K562 (cell line): ENCODE measurements around the gene DCAF5. TPM values are rescaled to one million over a fixed set of nuclear protein-coding genes. Genes with fewer than 3 reads are reported as not detected.

ENCODE experiments used
- ATAC-seq: fragments of 200-7000 bp; cut with Tn5 transposase; 3 replicates; pipeline ENCODE4 v1.9.1; 2020; ENCODE audit warnings: moderate library complexity
- BruUV-seq: library from RNA; stranded (reverse); fragments of 400-500 nt; replicated peaks from 2 replicates; lab custom pipeline; 2021; lab: Mats Ljungman, UMichigan
- CTCF ChIA-PET: fragments of 300-600 bp; formaldehyde crosslinking; extraction: SDS; loops from one replicate; lab custom pipeline; 2021; ENCODE audit warnings: low intra/inter-chr PET ratio; lab: Yijun Ruan, JAX
- POLR2A ChIA-PET: fragments of 300-600, 350-650 bp; sonication (Branson Sonifier 250); formaldehyde crosslinking; extraction: SDS; loops from one replicate; lab custom pipeline; 2021; ENCODE audit warnings: antibody characterized with exemption, inconsistent platforms; lab: Yijun Ruan, JAX
- DNase-seq, 4 experiments: peaks; one replicate each; pipeline versions ENCODE4 v3.0.0 to v3.0.0-alpha.2; 2011 to 2018; ENCODE audit warnings: low spot score in 3 of 4, mixed read lengths in 3 of 4; ENCODE audit errors: extremely low read depth in 1 of 4
- FAIRE-seq: peaks from 2 replicates; lab custom pipeline; 2011; peaks lifted over from hg19 to GRCh38; lab: Jason Lieb, UNC
- H2AFZ ChIP-seq: 2 replicates; pipeline ENCODE4 v1.6.0; 2011; ENCODE audit warnings: low read depth, low read length, control low read depth, inconsistent platforms
- H3K27ac ChIP-seq: fragments of 200-600 bp; 3 replicates; pipeline ENCODE4 v1.8.0; 2011; ENCODE audit warnings: low read depth, mild to moderate bottlenecking, control low read depth, inconsistent platforms, low read length, moderate library complexity, mixed read lengths; ENCODE audit errors: extremely low read depth
- H3K27me3 ChIP-seq, 2 experiments: fragments of 300-600 bp in 1 of 2; 2 replicates in 1 of 2; 3 replicates in 1 of 2; pipeline versions ENCODE4 v1.6.0 to v1.8.0; 2011; ENCODE audit warnings: inconsistent platforms in 2 of 2, low read length in 2 of 2, mild to moderate bottlenecking in 1 of 2, mixed read lengths in 1 of 2, moderate library complexity in 1 of 2; ENCODE audit not compliant: control insufficient read depth in 2 of 2, insufficient read depth in 2 of 2
- H3K36me3 ChIP-seq: fragments of 300-600 bp; 3 replicates; pipeline ENCODE4 v1.8.0; 2011; ENCODE audit warnings: mild to moderate bottlenecking, low read length, inconsistent platforms; ENCODE audit not compliant: control insufficient read depth, insufficient read depth
- H3K4me1 ChIP-seq, 2 experiments: fragments of 200-600 bp in 1 of 2; replicated peaks in 1 of 2; 2 replicates in 1 of 2; 3 replicates in 1 of 2; pipeline versions ENCODE4 v1.5.1 to v1.8.0; 2011; ENCODE audit warnings: inconsistent platforms in 2 of 2, low read length in 2 of 2, mild to moderate bottlenecking in 1 of 2, mixed read lengths in 1 of 2, moderate library complexity in 1 of 2; ENCODE audit not compliant: control insufficient read depth in 2 of 2, insufficient read depth in 2 of 2
- H3K4me2 ChIP-seq: 2 replicates; pipeline ENCODE4 v1.6.1; 2011; ENCODE audit warnings: low read length, control low read depth, inconsistent platforms, mixed read lengths; ENCODE audit not compliant: insufficient read depth
- H3K4me3 ChIP-seq: fragments of 200-600 bp; sonication (generic), shearing (Covaris generic); 2 replicates; pipeline ENCODE4 v1.5.1; 2016; ENCODE audit warnings: control low read depth, inconsistent platforms
- H3K79me2 ChIP-seq: fragments of 200-600 bp; 3 replicates; pipeline ENCODE4 v1.8.0; 2011; ENCODE audit warnings: low read length, inconsistent platforms; ENCODE audit not compliant: control insufficient read depth, insufficient read depth
- H3K9ac ChIP-seq, 2 experiments: 2 replicates each; pipeline versions ENCODE4 v1.6.0 to v1.6.1; 2011; ENCODE audit warnings: low read depth in 2 of 2, low read length in 2 of 2, control low read depth in 1 of 2, inconsistent platforms in 1 of 2, mild to moderate bottlenecking in 1 of 2, mixed read lengths in 1 of 2; ENCODE audit not compliant: insufficient read depth in 1 of 2
- H3K9me1 ChIP-seq: one replicate; pipeline ENCODE4 v1.6.0; 2011; ENCODE audit warnings: inconsistent platforms, mild to moderate bottlenecking, low read length, moderate library complexity; ENCODE audit not compliant: control insufficient read depth, insufficient read depth
- H3K9me3 ChIP-seq: replicated peaks from 2 replicates; pipeline ENCODE4 v1.5.1; 2011; ENCODE audit warnings: low read depth, low read length, inconsistent platforms; ENCODE audit not compliant: control insufficient read depth, insufficient read depth
- H4K20me1 ChIP-seq: replicated peaks from 2 replicates; pipeline ENCODE4 v1.6.1; 2011; ENCODE audit warnings: low read length, inconsistent platforms, mixed read lengths; ENCODE audit not compliant: control insufficient read depth, insufficient read depth
- ELF1 ChIP-seq: fragments of 200-800 bp; sonication (Bioruptor generic); IDR thresholded peaks from 2 replicates; pipeline ENCODE4 v1.6.1; 2016; ENCODE audit warnings: missing genetic modification characterization, missing compliant biosample characterization
- ELF2 ChIP-seq: fragments of 250-450 bp; sonication (Bioruptor Pico); IDR thresholded peaks from 2 replicates; pipeline ENCODE4 v1.5.0; 2021; ENCODE audit warnings: mild to moderate bottlenecking
- ESRRB ChIP-seq: fragments of 250-450 bp; sonication (Bioruptor Pico); IDR thresholded peaks from 2 replicates; pipeline ENCODE4 v1.5.0; 2020; ENCODE audit warnings: mild to moderate bottlenecking, moderate library complexity, borderline replicate concordance
- IRF2 ChIP-seq: sonication (generic); formaldehyde crosslinking; IDR thresholded peaks from 2 replicates; pipeline ENCODE4 v1.8.1; 2022; ENCODE audit warnings: mild to moderate bottlenecking, missing genetic modification reagents
- KDM2B ChIP-seq: fragments of 250-450 bp; sonication (Bioruptor Pico); IDR thresholded peaks from 2 replicates; pipeline ENCODE4 v1.8.0; 2021; ENCODE audit warnings: mild to moderate bottlenecking, moderate library complexity
- MAZ ChIP-seq, 2 experiments: fragments of 450-650 bp in 1 of 2; sonication (generic) in 1 of 2; formaldehyde crosslinking; IDR thresholded peaks in 1 of 2; conservative IDR thresholded peaks in 1 of 2; 2 replicates each; pipeline versions ENCODE4 v1.4.0 to v1.5.0; 2020; ENCODE audit warnings: mild to moderate bottlenecking in 1 of 2, missing genetic modification reagents in 1 of 2
- NR2C1 ChIP-seq, 2 experiments: fragments of 450-650 bp; IDR thresholded peaks; 2 replicates each; pipeline ENCODE4 v1.6.1; 2017; ENCODE audit warnings: mild to moderate bottlenecking in 2 of 2, antibody characterized with exemption in 1 of 2, inconsistent platforms in 1 of 2, missing compliant biosample characterization in 1 of 2, missing genetic modification characterization in 1 of 2
- NRF1 ChIP-seq, 2 experiments: fragments of 450-650 bp; IDR thresholded peaks in 1 of 2; conservative IDR thresholded peaks in 1 of 2; 2 replicates each; pipeline ENCODE4 v1.6.1; 2014; ENCODE audit warnings: mild to moderate bottlenecking in 2 of 2
- POLR2B ChIP-seq: fragments of 450-650 bp; IDR thresholded peaks from 2 replicates; pipeline ENCODE4 v1.6.1; 2018; ENCODE audit warnings: low read depth; ENCODE audit not compliant: partially characterized antibody
- PYGO2 ChIP-seq: fragments of 450-650 bp; IDR thresholded peaks from 2 replicates; pipeline ENCODE4 v1.6.1; 2016; ENCODE audit warnings: mild to moderate bottlenecking, missing genetic modification characterization, moderate library complexity, missing compliant biosample characterization
- TRIM24 ChIP-seq, 2 experiments: fragments of 450-650 bp; IDR thresholded peaks; 2 replicates each; pipeline ENCODE4 v1.6.1; 2016
- WHSC1 ChIP-seq: IDR thresholded peaks from one replicate; pipeline ENCODE4 v1.6.1; 2012; ENCODE audit warnings: low read length, control low read depth, inconsistent platforms
- ZNF134 ChIP-seq: fragments of 250-450 bp; sonication (Bioruptor Pico); conservative IDR thresholded peaks from 2 replicates; pipeline ENCODE4 v1.4.0; 2020
- ZNF586 ChIP-seq: fragments of 450-650 bp; formaldehyde crosslinking; conservative IDR thresholded peaks from 2 replicates; pipeline ENCODE4 v1.4.0; 2020; ENCODE audit warnings: mild to moderate bottlenecking, moderate library complexity
- WGBS: fragments of 100-300 bp; shearing (Covaris generic); methylation state at CpG from one replicate; pipeline ENCODE4 v1.1.6; 2016; ENCODE audit warnings: low coverage, mixed read lengths; ENCODE audit not compliant: insufficient coverage; ENCODE audit errors: missing lambda C conversion rate; 5-methylcytosine and 5-hydroxymethylcytosine counted together
- in situ Hi-C: fragments of 300-500 bp; cut with MboI; formaldehyde crosslinking; loops from 4 replicates; pipeline ENCODE4 v1.15.0; 2018; ENCODE audit warnings: inconsistent platforms, mixed read lengths
- intact Hi-C: fragments of 100-400 bp; cut with micrococcal nuclease; formaldehyde crosslinking; loops from 2 replicates; pipeline ENCODE4 v1.14.2; 2022
- polyA plus RNA-seq, 8 experiments: library from polyadenylated mRNA; depleted of rRNA in 4 of 8; stranded (reverse) in 5 of 8; unstranded in 3 of 8; fragments of >200 nt; fragmentation: Nextera tagmentation in 2 of 8; fragmentation: Illumina TruSeq in 1 of 8; extraction: Ambion mirVana in 2 of 8; extraction: Trizol in 1 of 8; gene quantifications; 2 replicates each; pipeline versions ENCODE4 v1.2.1 to v1.2.3, GENCODE V29; 2011 to 2014; ENCODE audit warnings: inconsistent platforms in 1 of 8, missing spikeins in 1 of 8
- total RNA-seq, 7 experiments: library from RNA; depleted of rRNA in 6 of 7; stranded (reverse); fragments of >200 nt in 6 of 7; fragmentation: Illumina TruSeq in 2 of 7; extraction: Trizol in 2 of 7; gene quantifications; 2 replicates each; pipeline versions ENCODE4 v1.2.1 to v1.2.3, GENCODE V29; 2011 to 2021; ENCODE audit warnings: low replicate concordance in 1 of 7
- TF ChIP-seq, protein P1 (sequence below): IDR thresholded peaks from 2 replicates; pipeline ENCODE4 v1.6.1; 2016; ENCODE audit warnings: missing genetic modification characterization, missing compliant biosample characterization

The DCAF5 gene
- total and polyA plus RNA-seq, 9 of the 15 experiments (the other 6 are each of a cell fraction or from before 2014, with no cell fraction given): 5.6 to 24.1 (median 12.7) TPM

DNA sequence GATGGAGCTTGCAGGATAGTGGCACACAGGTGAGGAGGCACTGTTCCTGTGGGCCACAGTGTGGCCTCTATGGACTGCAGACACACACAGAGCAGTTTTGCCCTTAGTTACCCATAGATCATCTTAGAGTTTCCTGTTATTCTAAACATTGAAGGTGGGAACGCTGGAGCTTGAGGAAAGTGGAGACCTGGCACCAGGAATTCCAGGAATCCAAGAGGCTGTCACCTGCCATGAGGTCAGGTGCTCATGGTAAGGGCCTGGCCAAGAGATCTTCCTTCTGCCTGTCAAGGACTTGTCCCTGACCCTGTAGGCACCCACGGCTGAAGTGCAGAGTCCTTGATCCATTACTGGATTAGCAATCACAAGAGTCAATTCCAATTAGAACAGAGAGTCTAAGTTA is 108.6 kb downstream of the DCAF5 start:
- Histone ChIP-seq H2AFZ (no peak overlapping the region), H3K4me2 (no peak overlapping the region), H3K9ac (no peak overlapping the region), H3K9me3 (no peaks in the 10 kb centered on the region), H3K27ac (no peak overlapping the region), H4K20me1 (no peaks in the 10 kb centered on the region), H3K27me3 (peaks cover 16 to 23% of the 10 kb centered on the region in 2 experiments), H3K4me3 (no peak overlapping the region), H3K9me1 (no peaks in the 10 kb centered on the region), H3K36me3 (no peaks in the 10 kb centered on the region), H3K4me1 (no peaks in the 10 kb centered on the region; a peak in 1 of 5 replicates), H3K79me2 (no peaks in the 10 kb centered on the region)
- intact Hi-C loops: no loop called here
- ChIA-PET POLR2A (interaction anchor here (0.6 kb wide), 2 partner anchors 30 to 136 kb away, joined by 3 to 4 read pairs; no protein-coding TSS in a partner anchor), CTCF (no interaction called here)
- ATAC-seq (no peak), FAIRE-seq (no peak), DNase-seq (no peak)
- 0% methylated on average over 2 of the region's 2 CpGs for WGBS
- no peak for TF ChIP-seq IRF2 (CRISPR knock-in tag)
- no peak for TF ChIP-seq KDM2B
- no peak for TF ChIP-seq ZNF134 (CRISPR knock-in tag)
- TF ChIP-seq WHSC1: no peak
- no peak for TF ChIP-seq ELF2 (CRISPR knock-in tag)
- no peak for TF ChIP-seq ESRRB (CRISPR knock-in tag)
- no peak for TF ChIP-seq TRIM24 (IDR thresholded peaks at IDR 0.05)
- TF ChIP-seq POLR2B: no peak
- no peak for TF ChIP-seq MAZ (CRISPR knock-in tag; conservative IDR thresholded peaks at IDR 0.05 in 1 of 2, IDR thresholded peaks at IDR 0.05 in 1 of 2)
- TF ChIP-seq, protein P1, sequence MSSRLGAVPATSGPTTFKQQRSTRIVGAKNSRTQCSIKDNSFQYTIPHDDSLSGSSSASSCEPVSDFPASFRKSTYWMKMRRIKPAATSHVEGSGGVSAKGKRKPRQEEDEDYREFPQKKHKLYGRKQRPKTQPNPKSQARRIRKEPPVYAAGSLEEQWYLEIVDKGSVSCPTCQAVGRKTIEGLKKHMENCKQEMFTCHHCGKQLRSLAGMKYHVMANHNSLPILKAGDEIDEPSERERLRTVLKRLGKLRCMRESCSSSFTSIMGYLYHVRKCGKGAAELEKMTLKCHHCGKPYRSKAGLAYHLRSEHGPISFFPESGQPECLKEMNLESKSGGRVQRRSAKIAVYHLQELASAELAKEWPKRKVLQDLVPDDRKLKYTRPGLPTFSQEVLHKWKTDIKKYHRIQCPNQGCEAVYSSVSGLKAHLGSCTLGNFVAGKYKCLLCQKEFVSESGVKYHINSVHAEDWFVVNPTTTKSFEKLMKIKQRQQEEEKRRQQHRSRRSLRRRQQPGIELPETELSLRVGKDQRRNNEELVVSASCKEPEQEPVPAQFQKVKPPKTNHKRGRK (tag): no peak
- TF ChIP-seq ELF1 (tag): no peak
- no peak for TF ChIP-seq PYGO2
- no peak for TF ChIP-seq ZNF586 (CRISPR knock-in tag)
- no peak for TF ChIP-seq NR2C1 (IDR thresholded peaks at IDR 0.05)
- no peak for TF ChIP-seq NR2C1 (tag; IDR thresholded peaks at IDR 0.05)
- no peak for TF ChIP-seq NRF1 (conservative IDR thresholded peaks at IDR 0.05 in 1 of 2, IDR thresholded peaks at IDR 0.05 in 1 of 2)
- in situ Hi-C loops: no loop called here
- no TSS peak for BruUV-seq
